Mesendoderm (in vitro differentiated cells): ENCODE results near the gene ZNF790.

Source experiments
- DNase-seq: peaks from one replicate; pipeline ENCODE4 v3.0.0; 2013
- H2AK5ac ChIP-seq: 2 replicates; pipeline ENCODE4 v1.6.1; 2013; ENCODE audit warnings: low read length, inconsistent platforms
- H2BK120ac ChIP-seq: 2 replicates; pipeline ENCODE4 v1.6.1; 2013; ENCODE audit warnings: low read depth, mild to moderate bottlenecking, low read length, moderate library complexity, mixed read lengths
- H2BK15ac ChIP-seq: replicated peaks from 2 replicates; pipeline ENCODE4 v1.6.1; 2013; ENCODE audit warnings: low read depth, mild to moderate bottlenecking, moderate library complexity
- H2BK5ac ChIP-seq: 2 replicates; pipeline ENCODE4 v1.6.1; 2013; ENCODE audit warnings: low read length, inconsistent platforms
- H3K18ac ChIP-seq: 2 replicates; pipeline ENCODE4 v1.6.1; 2013; ENCODE audit warnings: mild to moderate bottlenecking, low read length, mixed read lengths
- H3K23ac ChIP-seq: one replicate; pipeline ENCODE4 v1.6.1; 2013; ENCODE audit warnings: low read length
- H3K27ac ChIP-seq: 2 replicates; pipeline ENCODE4 v1.5.1; 2013; ENCODE audit warnings: low read depth, mild to moderate bottlenecking, inconsistent platforms, low read length, moderate library complexity
- H3K27me3 ChIP-seq: 2 replicates; pipeline ENCODE4 v1.6.1; 2013; ENCODE audit warnings: low read length, control low read depth, mild to moderate bottlenecking, inconsistent platforms; ENCODE audit not compliant: insufficient read depth, poor library complexity
- H3K36me3 ChIP-seq: 2 replicates; pipeline ENCODE4 v1.6.1; 2013; ENCODE audit warnings: low read length, inconsistent platforms; ENCODE audit not compliant: control insufficient read depth, insufficient read depth
- H3K4ac ChIP-seq: one replicate; pipeline ENCODE4 v1.6.1; 2013; ENCODE audit warnings: low read depth, mild to moderate bottlenecking, low read length, moderate library complexity
- H3K4me1 ChIP-seq: 2 replicates; pipeline ENCODE4 v1.6.1; 2013; ENCODE audit warnings: low read depth, low read length, inconsistent platforms; ENCODE audit not compliant: control insufficient read depth
- H3K4me2 ChIP-seq: 2 replicates; pipeline ENCODE4 v1.6.1; 2013; ENCODE audit warnings: low read length
- H3K4me3 ChIP-seq: 2 replicates; pipeline ENCODE4 v1.5.1; 2013; ENCODE audit warnings: mild to moderate bottlenecking, low read length
- H3K56ac ChIP-seq: one replicate; pipeline ENCODE4 v1.6.1; 2013; ENCODE audit warnings: low read length
- H3K79me1 ChIP-seq: 2 replicates; pipeline ENCODE4 v1.6.1; 2013; ENCODE audit warnings: low read length, inconsistent platforms
- H3K79me2 ChIP-seq: 2 replicates; pipeline ENCODE4 v1.6.1; 2013; ENCODE audit warnings: mild to moderate bottlenecking, low read length; ENCODE audit not compliant: control insufficient read depth, insufficient read depth
- H3K9ac ChIP-seq: 2 replicates; pipeline ENCODE4 v1.6.1; 2013; ENCODE audit warnings: low read length, inconsistent platforms
- H4K5ac ChIP-seq: one replicate; pipeline ENCODE4 v1.6.1; 2013; ENCODE audit warnings: low read length
- H4K8ac ChIP-seq: one replicate; pipeline ENCODE4 v1.6.1; 2013; ENCODE audit warnings: low read depth, mild to moderate bottlenecking, control low read depth, low read length, moderate library complexity
- WGBS: extraction: QIAGEN DNeasy Blood & Tissue Kit; methylation state at CpG from one replicate; pipeline ENCODE4 v1.1.7; 2013; ENCODE audit warnings: low lambda C conversion rate, missing lambda C conversion rate; ENCODE audit not compliant: insufficient coverage; ENCODE audit errors: extremely low coverage; 5-methylcytosine and 5-hydroxymethylcytosine counted together

Gene ZNF790

DNA sequence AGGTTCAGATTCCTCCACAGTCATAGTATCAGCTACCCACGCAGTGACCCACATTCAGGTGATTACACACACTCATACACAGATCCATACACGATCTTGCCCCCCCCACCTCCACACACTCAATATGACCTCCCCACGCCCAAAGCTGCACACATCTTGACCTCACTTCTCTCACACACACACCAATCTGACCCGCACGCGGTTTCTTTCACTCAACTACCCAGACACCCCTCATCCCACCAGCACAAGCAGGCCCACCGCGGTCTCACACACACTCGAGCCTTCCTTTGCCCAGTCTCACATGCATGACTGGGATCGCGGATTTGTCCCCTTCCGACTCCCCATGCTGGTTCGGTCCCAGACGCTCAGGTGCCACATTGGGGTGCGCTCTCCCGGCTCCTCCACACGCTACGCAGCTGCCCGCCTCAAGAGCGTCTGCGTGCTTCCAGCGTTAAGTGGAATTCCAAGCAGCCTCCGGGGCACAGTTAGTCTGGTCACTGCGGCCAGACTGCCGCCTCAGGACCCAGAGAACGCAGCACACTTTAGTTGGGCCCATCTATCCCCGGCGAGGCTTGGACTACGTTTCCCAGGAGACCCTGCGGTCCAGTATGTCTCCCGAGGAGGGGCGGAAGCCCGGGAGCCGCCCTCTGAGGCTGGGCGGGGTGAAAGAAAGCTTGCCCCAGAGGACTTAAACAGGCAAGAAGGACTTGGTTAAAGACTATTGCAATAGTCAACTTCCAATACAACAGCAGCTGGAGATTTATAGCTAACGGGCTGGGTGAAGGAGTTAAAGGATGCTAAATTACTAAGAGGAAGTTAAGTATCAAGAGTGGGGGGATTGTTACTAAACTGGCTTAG lies 11.7 kb upstream of the ZNF790 start:
- Histone ChIP-seq H2BK5ac (peak overlapping the region; percentile 5), H3K36me3 (no peaks in the 10 kb centered on the region), H3K56ac (peak overlapping the region; percentile 93), H2AK5ac (no peak overlapping the region), H3K4me3 (peak overlapping the region; percentile 76), H3K23ac (no peak overlapping the region), H3K4me1 (no peaks in the 10 kb centered on the region), H4K5ac (no peak overlapping the region), H2BK15ac (no peak overlapping the region), H3K9ac (peak overlapping the region; percentile 79), H3K27me3 (no peaks in the 10 kb centered on the region), H2BK120ac (no peak overlapping the region), H3K27ac (no peak overlapping the region), H3K18ac (no peak overlapping the region), H3K79me2 (peaks cover 8% of the 10 kb centered on the region), H3K4me2 (peak overlapping the region; percentile 85), H3K79me1 (peaks cover 6% of the 10 kb centered on the region), H4K8ac (no peak overlapping the region), H3K4ac (no peak overlapping the region)
- DNase-seq, result peak; percentile 97
- no CpG with 5 or more reads among the region's 36 CpGs for WGBS

DNA sequence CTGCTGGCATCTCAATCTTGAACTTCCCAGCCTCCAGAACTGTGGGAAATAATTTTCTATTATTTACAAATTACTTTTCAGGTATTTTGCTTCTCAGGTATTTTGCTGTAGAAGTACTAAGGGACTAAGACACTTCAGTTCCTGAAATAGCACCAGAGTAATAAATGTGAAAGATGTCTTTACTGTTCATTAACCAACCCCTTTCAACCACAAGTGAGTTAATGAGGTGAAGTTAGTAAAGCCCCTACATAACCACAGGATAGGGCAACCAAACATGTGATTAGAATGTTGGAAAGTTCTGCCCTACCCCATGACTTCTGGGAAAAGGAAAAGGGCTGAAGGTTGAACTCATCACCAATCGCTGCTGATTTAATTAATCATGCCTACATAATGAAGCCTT lies 9.8 kb upstream of the ZNF790 start:
- H3K79me1 ChIP-seq, result peaks cover 6% of the 10 kb centered on the region
- no peak overlapping the region for H2BK15ac ChIP-seq
- no peak overlapping the region for H4K5ac ChIP-seq
- no peak overlapping the region for H3K9ac ChIP-seq
- DNase-seq, result no peak
- H3K4me1 ChIP-seq, result no peaks in the 10 kb centered on the region
- H3K18ac ChIP-seq, result no peak overlapping the region
- no peak overlapping the region for H3K4me2 ChIP-seq
- H3K4me3 ChIP-seq, result no peak overlapping the region
- no peak overlapping the region for H4K8ac ChIP-seq
- no peak overlapping the region for H3K4ac ChIP-seq
- H2AK5ac ChIP-seq, result no peak overlapping the region
- no peak overlapping the region for H3K23ac ChIP-seq
- H3K27me3 ChIP-seq, result no peaks in the 10 kb centered on the region
- WGBS, result no CpG with 5 or more reads among the region's 1 CpG
- H3K27ac ChIP-seq, result no peak overlapping the region
- H2BK5ac ChIP-seq, result no peak overlapping the region
- peaks cover 1% of the 10 kb centered on the region for H3K36me3 ChIP-seq
- H3K79me2 ChIP-seq, result peaks cover 8% of the 10 kb centered on the region
- H3K56ac ChIP-seq, result no peak overlapping the region
- H2BK120ac ChIP-seq, result no peak overlapping the region

DNA sequence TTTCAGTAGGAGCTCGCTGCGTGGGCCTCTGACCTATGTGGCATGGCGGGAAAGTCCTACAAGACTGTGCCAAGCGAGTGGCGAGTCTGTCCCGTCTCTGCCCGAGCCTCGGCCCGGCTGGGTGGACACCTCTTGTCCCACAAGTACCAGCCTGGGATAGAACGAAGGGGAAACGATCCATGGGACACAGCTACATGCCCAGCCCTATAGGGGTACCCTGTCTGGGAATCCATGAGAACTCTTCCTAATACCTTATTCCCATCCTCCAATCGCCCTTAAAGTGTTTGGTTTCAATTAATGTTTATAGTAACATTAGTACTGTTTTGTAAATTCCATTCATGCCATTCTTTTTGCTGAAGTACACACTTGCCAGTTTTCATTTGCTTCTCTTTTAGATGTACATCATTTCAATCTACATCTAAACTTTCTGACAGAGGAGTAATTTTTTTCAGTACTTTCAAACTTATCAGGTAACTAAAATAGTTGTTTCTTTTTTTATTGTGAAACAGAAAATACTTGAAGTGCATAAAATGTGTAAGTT lies 667 bp upstream of the ZNF790 start:
- no peak for DNase-seq
- peaks cover 2% of the 10 kb centered on the region for H3K36me3 ChIP-seq
- H3K4me1 ChIP-seq, result peaks cover 2% of the 10 kb centered on the region
- no peak overlapping the region for H2BK5ac ChIP-seq
- peak overlapping the region; percentile 91 for H3K9ac ChIP-seq
- WGBS, result no CpG with 5 or more reads among the region's 12 CpGs
- peak overlapping the region; percentile 78 for H3K4me3 ChIP-seq
- no peaks in the 10 kb centered on the region for H3K79me2 ChIP-seq
- H2BK120ac ChIP-seq, result no peak overlapping the region
- H3K4ac ChIP-seq, result no peak overlapping the region
- H4K8ac ChIP-seq, result no peak overlapping the region
- no peak overlapping the region for H2BK15ac ChIP-seq
- H4K5ac ChIP-seq, result no peak overlapping the region
- peak overlapping the region; percentile 97 for H3K56ac ChIP-seq
- no peak overlapping the region for H3K18ac ChIP-seq
- H3K23ac ChIP-seq, result no peak overlapping the region
- no peaks in the 10 kb centered on the region for H3K79me1 ChIP-seq
- H2AK5ac ChIP-seq, result no peak overlapping the region
- H3K4me2 ChIP-seq, result peak overlapping the region; percentile 90
- H3K27me3 ChIP-seq, result no peaks in the 10 kb centered on the region
- H3K27ac ChIP-seq, result no peak overlapping the region

DNA sequence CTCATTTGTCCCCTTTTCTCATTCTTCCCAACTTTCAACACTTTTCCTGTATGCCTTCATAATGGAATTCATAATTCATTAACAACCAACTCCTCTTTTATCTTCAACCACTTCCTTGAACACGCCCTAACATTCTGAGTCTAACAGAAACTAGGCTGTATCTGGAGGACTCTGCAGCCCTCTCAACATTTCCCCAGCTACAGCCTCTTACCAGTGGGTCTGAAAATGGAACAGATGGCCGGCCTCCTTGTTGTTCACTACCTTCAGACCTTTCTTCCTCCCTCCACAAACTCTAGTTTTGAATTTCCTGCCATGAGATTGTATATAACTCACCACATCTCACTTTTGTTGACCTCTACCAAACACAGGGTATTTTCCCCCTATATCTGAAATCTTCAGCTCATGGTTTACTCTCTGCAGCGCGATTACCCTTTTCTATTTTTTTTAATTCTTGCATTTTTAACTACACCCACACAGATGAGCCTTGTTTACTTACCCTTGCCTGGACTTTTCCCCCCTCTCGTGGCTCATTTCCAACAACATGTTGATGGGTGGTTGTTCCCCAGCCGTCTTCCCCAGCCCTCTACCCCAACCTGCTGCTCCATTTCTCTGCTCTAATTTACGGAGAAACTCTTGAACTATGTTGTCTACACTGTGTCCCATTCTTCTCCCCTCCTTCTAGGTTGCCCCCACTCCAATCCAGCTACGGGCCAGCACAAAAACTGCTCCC lies 846 bp downstream of the ZNF790 start:
- Histone ChIP-seq H3K56ac (peak overlapping the region; percentile 97), H2AK5ac (no peak overlapping the region), H3K9ac (peak overlapping the region; percentile 86), H3K23ac (no peak overlapping the region), H4K5ac (no peak overlapping the region), H4K8ac (no peak overlapping the region), H3K36me3 (no peaks in the 10 kb centered on the region), H3K4me2 (peak overlapping the region; percentile 95), H3K4me3 (peak overlapping the region; percentile 80), H2BK120ac (no peak overlapping the region), H2BK5ac (no peak overlapping the region), H3K27ac (no peak overlapping the region), H3K27me3 (no peaks in the 10 kb centered on the region), H3K4me1 (peaks cover 2% of the 10 kb centered on the region), H2BK15ac (no peak overlapping the region), H3K18ac (no peak overlapping the region), H3K4ac (no peak overlapping the region), H3K79me1 (peaks cover 1% of the 10 kb centered on the region), H3K79me2 (no peaks in the 10 kb centered on the region)
- DNase-seq, result peak; percentile 14
- WGBS, result 100% methylated on average over 1 of the region's 8 CpGs

DNA sequence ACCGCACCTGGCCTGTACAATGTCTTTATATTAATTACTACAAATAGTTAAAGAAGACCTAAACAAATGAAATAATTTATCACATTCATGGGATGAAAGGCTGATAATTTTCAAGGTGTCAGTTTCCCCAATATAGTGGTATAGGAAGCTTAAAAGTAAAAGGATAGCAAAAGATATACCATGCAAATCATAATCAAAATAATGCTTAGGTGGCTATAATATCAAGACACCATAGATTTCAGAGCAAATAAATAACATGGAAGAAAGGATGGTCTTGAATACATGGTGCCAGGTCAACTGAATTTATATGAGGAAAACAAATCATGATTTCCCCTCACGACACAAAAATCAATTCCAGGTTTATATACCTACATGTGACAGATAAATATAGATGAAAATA lies 4.8 kb downstream of the ZNF790 start:
- DNase-seq, result no peak
- Histone ChIP-seq H3K18ac (no peak overlapping the region), H4K8ac (no peak overlapping the region), H2BK120ac (no peak overlapping the region), H3K79me2 (no peaks in the 10 kb centered on the region), H3K36me3 (no peaks in the 10 kb centered on the region), H2AK5ac (no peak overlapping the region), H3K27me3 (no peaks in the 10 kb centered on the region), H3K23ac (no peak overlapping the region), H2BK15ac (no peak overlapping the region), H2BK5ac (no peak overlapping the region), H3K79me1 (peaks cover 2% of the 10 kb centered on the region), H3K27ac (no peak overlapping the region), H3K4me3 (no peak overlapping the region), H3K4me2 (no peak overlapping the region), H3K4me1 (peaks cover 2% of the 10 kb centered on the region), H3K4ac (no peak overlapping the region), H3K56ac (no peak overlapping the region), H3K9ac (no peak overlapping the region), H4K5ac (no peak overlapping the region)
- WGBS, result no CpG with 5 or more reads among the region's 2 CpGs
